A549 (cell line): ENCODE results near the gene ZPLD1. TPM values are rescaled to one million over a fixed set of nuclear protein-coding genes. Genes with fewer than 3 reads are reported as not detected.

Experiments
- ATAC-seq, 2 experiments: fragments of 200-7000 bp in 1 of 2; fragments of >200 bp in 1 of 2; cut with Nextera tagmentation in 1 of 2; cut with Tn5 transposase in 1 of 2; 3 replicates each; pipeline versions ENCODE4 v1.8.0 to v1.9.1; 2018 to 2020; ENCODE audit warnings: mild to moderate bottlenecking in 1 of 2, moderate library complexity in 1 of 2
- CTCF ChIA-PET: fragments of 300-600 bp; sonication (Branson Sonifier 250); formaldehyde crosslinking; extraction: SDS; loops from one replicate; lab custom pipeline; 2021; ENCODE audit warnings: antibody characterized with exemption, inconsistent platforms; lab: Yijun Ruan, JAX
- POLR2A ChIA-PET: fragments of 350-600 bp; formaldehyde crosslinking; extraction: SDS; loops from one replicate; lab custom pipeline; 2021; ENCODE audit warnings: antibody characterized with exemption, inconsistent platforms; lab: Yijun Ruan, JAX
- DNase-seq, 2 experiments: peaks; one replicate each; pipeline versions ENCODE4 v3.0.0 to v3.0.0-alpha.2; 2011 to 2016; ENCODE audit warnings: low read depth in 1 of 2, low spot score in 1 of 2
- FAIRE-seq: peaks from 2 replicates; lab custom pipeline; 2011; peaks lifted over from hg19 to GRCh38; lab: Jason Lieb, UNC
- H3K27ac ChIP-seq, 2 experiments: fragments of >200 bp; sonication (Bioruptor Twin); formaldehyde crosslinking; 3 replicates each; pipeline ENCODE4 v1.5.1; 2016 to 2017
- H3K4me1 ChIP-seq: fragments of >200 bp; sonication (Bioruptor Twin); formaldehyde crosslinking; 3 replicates; pipeline ENCODE4 v1.6.1; 2016
- H3K4me2 ChIP-seq: fragments of >200 bp; sonication (Bioruptor Twin); formaldehyde crosslinking; 3 replicates; pipeline ENCODE4 v1.6.1; 2016
- H3K4me3 ChIP-seq: fragments of >200 bp; sonication (Bioruptor Twin); formaldehyde crosslinking; 3 replicates; pipeline ENCODE4 v1.5.1; 2016
- H3K9me3 ChIP-seq: fragments of >200 bp; sonication (Bioruptor Twin); formaldehyde crosslinking; 3 replicates; pipeline ENCODE4 v1.6.1; 2016
- CTCF ChIP-seq: fragments of >200 bp; sonication (Bioruptor Twin); formaldehyde crosslinking; IDR thresholded peaks from 3 replicates; pipeline ENCODE4 v1.5.1; 2016
- EHF ChIP-seq: fragments of 250-450 bp; sonication (Bioruptor Pico); IDR thresholded peaks from 2 replicates; pipeline ENCODE4 v1.5.0; 2020; ENCODE audit warnings: mild to moderate bottlenecking
- ELK1 ChIP-seq: fragments of 150-350 bp; IDR thresholded peaks from 2 replicates; pipeline ENCODE4 v1.6.1; 2014; ENCODE audit warnings: low read depth, mild to moderate bottlenecking, low read length
- HEYL ChIP-seq: fragments of 250-450 bp; sonication (Bioruptor Pico); IDR thresholded peaks from 2 replicates; pipeline ENCODE4 v1.8.0; 2021; ENCODE audit warnings: mild to moderate bottlenecking, moderate library complexity
- KDM5A ChIP-seq: fragments of 200-600 bp; sonication (generic); IDR thresholded peaks from 2 replicates; pipeline ENCODE4 v1.6.1; 2016; ENCODE audit warnings: antibody characterized with exemption, mild to moderate bottlenecking
- MAZ ChIP-seq: fragments of 150-350 bp; IDR thresholded peaks from 2 replicates; pipeline ENCODE4 v1.6.1; 2014; ENCODE audit warnings: antibody characterized with exemption, low read depth, low read length, borderline replicate concordance
- PBX3 ChIP-seq: IDR thresholded peaks from 2 replicates; pipeline ENCODE4 v1.6.1; 2012
- POLR2A ChIP-seq: IDR thresholded peaks from 2 replicates; pipeline ENCODE4 v1.6.1; 2012; ENCODE audit warnings: mild to moderate bottlenecking, low read length
- POLR2AphosphoS2 ChIP-seq: conservative IDR thresholded peaks from 2 replicates; pipeline ENCODE4 v1.6.1; 2012; ENCODE audit warnings: low read length, improper control_type of control experiment, inconsistent platforms
- REST ChIP-seq: fragments of 200-600 bp; sonication (generic); IDR thresholded peaks from 2 replicates; pipeline ENCODE4 v1.6.1; 2016; ENCODE audit warnings: antibody characterized with exemption, mild to moderate bottlenecking, moderate library complexity
- RFX5 ChIP-seq: fragments of 450-650 bp; IDR thresholded peaks from 2 replicates; pipeline ENCODE4 v1.7.1; 2014; ENCODE audit warnings: antibody characterized with exemption, mild to moderate bottlenecking, moderate library complexity
- RNF2 ChIP-seq: fragments of 200-600 bp; sonication (generic); IDR thresholded peaks from 2 replicates; pipeline ENCODE4 v1.6.1; 2016; ENCODE audit warnings: low read depth, mild to moderate bottlenecking, antibody characterized with exemption, moderate library complexity, borderline replicate concordance
- SREBF2 ChIP-seq: fragments of 450-650 bp; IDR thresholded peaks from 2 replicates; pipeline ENCODE4 v1.6.1; 2014; ENCODE audit warnings: mild to moderate bottlenecking, moderate library complexity
- USF2 ChIP-seq: fragments of 450-650 bp; IDR thresholded peaks from 2 replicates; pipeline ENCODE4 v1.6.1; 2014; ENCODE audit warnings: antibody characterized with exemption
- WGBS: methylation state at CpG from one replicate; pipeline ENCODE4 v1.1.6; 2017; ENCODE audit errors: missing lambda C conversion rate; 5-methylcytosine and 5-hydroxymethylcytosine counted together
- polyA plus RNA-seq, 4 experiments: library from polyadenylated mRNA; depleted of rRNA in 3 of 4; stranded (reverse); fragments of >200 nt; fragmentation: RNase III in 1 of 4; extraction: RNeasy Plus Mini Kit Qiagen cat#74134 plus additional on column Dnase treatment in 1 of 4; gene quantifications; 2 replicates in 3 of 4; 3 replicates in 1 of 4; pipeline ENCODE4 v1.2.3, GENCODE V29; 2011 to 2017

Gene ZPLD1
- polyA plus RNA-seq, 2 of the 4 experiments (the other 2 are of a cell fraction), result 0.03 to 0.05 TPM

GRCh38 chr3:102510663-102511062 is 75.8 kb downstream of the ZPLD1 start (continued):
- TF ChIP-seq REST (no peak), KDM5A (no peak), POLR2AphosphoS2 (no peak), PBX3 (no peak), SREBF2 (no peak)
- TF ChIP-seq, all 56 proteins: peak for 0

GRCh38 chr3:102511168-102511567 is 76.4 kb downstream of the ZPLD1 start:
- 44% methylated on average over 1 of the region's 1 CpG for WGBS
- Histone ChIP-seq H3K4me2 (no peak overlapping the region), H3K4me3 (no peak overlapping the region), H3K4me1 (no peaks in the 10 kb centered on the region), H3K27ac (no peak overlapping the region), H3K9me3 (no peaks in the 10 kb centered on the region)
- no peak for DNase-seq
- ChIA-PET POLR2A (no interaction called here), CTCF (no interaction called here)
- no peak for ATAC-seq
- FAIRE-seq, result no peak
- TF ChIP-seq ELK1 (no peak), USF2 (no peak), EHF (CRISPR knock-in tag) (no peak), POLR2A (no peak), RFX5 (no peak)
- TF ChIP-seq, all 56 proteins: peak for 0

GRCh38 chr3:102511639-102512038 is 76.8 kb downstream of the ZPLD1 start:
- no peaks in the 10 kb centered on the region for H3K4me1 ChIP-seq
- no peaks in the 10 kb centered on the region for H3K9me3 ChIP-seq
- WGBS, result 41% methylated on average over 4 of the region's 4 CpGs
- no peak overlapping the region for H3K27ac ChIP-seq
- TF ChIP-seq MAZ (no peak), RNF2 (no peak), HEYL (no peak), CTCF (no peak), POLR2AphosphoS2 (no peak)
- TF ChIP-seq, all 56 proteins: peak for 0
- POLR2A ChIA-PET, result no interaction called here
- ATAC-seq (no peak), DNase-seq (no peak), FAIRE-seq (no peak)
- Histone ChIP-seq H3K4me3 (no peak overlapping the region), H3K4me2 (no peak overlapping the region)
- CTCF ChIA-PET, result no interaction called here
